HK-2 (cell line): ENCODE data around the gene PHF12.
"Not testable (repeated sequence)": the region's sequence is repeated elsewhere in the genome, so short reads cannot be mapped to it uniquely, and the experiment has no call there.

ENCODE experiments used
- DNase-seq: peaks from one replicate; pipeline ENCODE4 v3.0.0-alpha.2; 2018; ENCODE audit not compliant: unreplicated experiment

PHF12 gene

GRCh38 chr17:28883967-28884702 lies 67.2 kb downstream of the PHF12 start:
- DNase-seq, result no peak

- DNase-seq, result no peak
These were observed 69.0 kb downstream of the PHF12 start for GRCh38 chr17:28882154-28882895.

GRCh38 chr17:28881533-28882056 lies 69.7 kb downstream of the PHF12 start:
- DNase-seq, result no peak

GRCh38 chr17:28880572-28880945 lies 70.8 kb downstream of the PHF12 start:
- DNase-seq, result no peak

- DNase-seq, result no peak
These were observed 71.3 kb downstream of the PHF12 start for GRCh38 chr17:28879886-28880571.

- peak; percentile 30 for DNase-seq
These were observed 72.3 kb downstream of the PHF12 start for GRCh38 chr17:28878981-28879380.

- DNase-seq, result no peak
These were observed 73.0 kb downstream of the PHF12 start for GRCh38 chr17:28878158-28878910.

- DNase-seq, result not testable (repeated sequence)
These were observed 74.1 kb downstream of the PHF12 start for GRCh38 chr17:28877150-28877711.

- no peak for DNase-seq
These were observed 75.3 kb downstream of the PHF12 start for GRCh38 chr17:28875848-28876550.

- no peak for DNase-seq
These were observed 76.6 kb downstream of the PHF12 start for GRCh38 chr17:28874750-28875149.

- DNase-seq, result no peak
These were observed 77.5 kb downstream of the PHF12 start for GRCh38 chr17:28873839-28874238.

- DNase-seq, result no peak
These were observed 80.2 kb downstream of the PHF12 start for GRCh38 chr17:28871056-28871579.

- no peak for DNase-seq
These were observed 84.0 kb downstream of the PHF12 start for GRCh38 chr17:28867276-28867675.

GRCh38 chr17:28865946-28866752 lies 85.2 kb downstream of the PHF12 start:
- DNase-seq, result no peak

- DNase-seq, result no peak
These were observed 86.1 kb downstream of the PHF12 start for GRCh38 chr17:28864991-28865849.

GRCh38 chr17:28863953-28864352 lies 87.4 kb downstream of the PHF12 start:
- no peak for DNase-seq

GRCh38 chr17:28862561-28862960 lies 88.8 kb downstream of the PHF12 start:
- no peak for DNase-seq

- no peak for DNase-seq
These were observed 89.7 kb downstream of the PHF12 start for GRCh38 chr17:28861393-28862203.
